ENCODE measurements around the gene VPS26B.

- TF ChIP-seq CTCF (IDR thresholded peaks at IDR 0.05; ENCODE audit: insufficient read depth, low read depth, low read length), result no peak
- TF ChIP-seq EZH2 (IDR thresholded peaks at IDR 0.05; ENCODE audit: insufficient read depth, low read length), result no peak
Measured at GRCh38 chr11:134181707-134182106, 42.8 kb upstream of the VPS26B start.
